ENCODE results near the gene TESK1. TPM values are rescaled to one million over a fixed set of nuclear protein-coding genes. Genes with fewer than 3 reads are reported as not detected.
"Not testable (repeated sequence)": the region's sequence is repeated elsewhere in the genome, so short reads cannot be mapped to it uniquely, and the experiment has no call there.

Gene TESK1
- total RNA-seq, 1 donor from 2014 or later: 29.7 TPM

DNA sequence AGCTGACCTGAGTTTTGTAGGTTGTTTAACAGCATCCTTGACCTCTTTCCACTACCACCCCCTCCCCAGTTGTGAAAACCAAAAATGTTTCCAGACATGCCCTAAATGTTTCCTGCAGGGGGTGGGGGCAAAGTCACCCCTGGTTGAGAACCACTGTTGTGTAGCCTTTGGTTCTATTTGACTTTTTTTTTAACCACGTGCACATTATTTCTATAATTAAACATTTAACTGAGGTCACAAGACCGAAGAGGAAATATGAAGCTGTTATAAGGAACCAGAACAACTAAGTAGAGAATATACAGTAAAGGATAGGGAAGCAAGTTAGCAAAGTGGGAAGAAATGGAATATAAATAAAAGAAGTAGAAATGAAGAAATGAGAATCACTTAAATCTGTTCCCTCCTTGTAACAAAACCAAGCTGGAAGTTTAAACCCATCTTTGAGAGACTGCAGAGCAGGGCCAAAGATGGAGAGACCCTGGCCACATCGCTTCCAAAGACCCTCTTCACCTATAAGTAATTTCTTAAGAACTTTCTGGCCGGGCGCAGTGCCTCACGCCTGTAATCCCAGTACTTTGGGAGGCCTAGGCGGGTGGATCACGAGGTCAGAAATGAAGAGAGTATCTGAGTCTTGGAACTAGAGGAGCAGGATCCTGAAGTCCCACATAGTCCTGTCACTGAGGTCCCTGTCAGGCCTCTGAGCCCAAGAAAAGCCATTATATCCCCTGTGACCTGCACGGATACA, 31.2 kb downstream of the TESK1 start:
- no peak overlapping the region for H3K4me3 ChIP-seq
- H3K36me3 ChIP-seq: no peaks in the 10 kb centered on the region
- H3K27ac ChIP-seq: no peak overlapping the region
- no peaks in the 10 kb centered on the region for H3K27me3 ChIP-seq
- no peak for DNase-seq (ENCODE audit: extremely low spot score in 2 of 2)
- H3K9me3 ChIP-seq: no peaks in the 10 kb centered on the region
- H3K4me1 ChIP-seq: no peaks in the 10 kb centered on the region
- TF ChIP-seq POLR2A (IDR thresholded peaks at IDR 0.05) (no peak), POLR2AphosphoS5 (IDR thresholded peaks at IDR 0.05; ENCODE audit: insufficient read depth in 1 of 2, low read depth in 1 of 2) (no peak)
- TF ChIP-seq, protein P1, sequence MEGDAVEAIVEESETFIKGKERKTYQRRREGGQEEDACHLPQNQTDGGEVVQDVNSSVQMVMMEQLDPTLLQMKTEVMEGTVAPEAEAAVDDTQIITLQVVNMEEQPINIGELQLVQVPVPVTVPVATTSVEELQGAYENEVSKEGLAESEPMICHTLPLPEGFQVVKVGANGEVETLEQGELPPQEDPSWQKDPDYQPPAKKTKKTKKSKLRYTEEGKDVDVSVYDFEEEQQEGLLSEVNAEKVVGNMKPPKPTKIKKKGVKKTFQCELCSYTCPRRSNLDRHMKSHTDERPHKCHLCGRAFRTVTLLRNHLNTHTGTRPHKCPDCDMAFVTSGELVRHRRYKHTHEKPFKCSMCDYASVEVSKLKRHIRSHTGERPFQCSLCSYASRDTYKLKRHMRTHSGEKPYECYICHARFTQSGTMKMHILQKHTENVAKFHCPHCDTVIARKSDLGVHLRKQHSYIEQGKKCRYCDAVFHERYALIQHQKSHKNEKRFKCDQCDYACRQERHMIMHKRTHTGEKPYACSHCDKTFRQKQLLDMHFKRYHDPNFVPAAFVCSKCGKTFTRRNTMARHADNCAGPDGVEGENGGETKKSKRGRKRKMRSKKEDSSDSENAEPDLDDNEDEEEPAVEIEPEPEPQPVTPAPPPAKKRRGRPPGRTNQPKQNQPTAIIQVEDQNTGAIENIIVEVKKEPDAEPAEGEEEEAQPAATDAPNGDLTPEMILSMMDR (IDR thresholded peaks at IDR 0.05): no peak
- intact Hi-C loops (cut with DNase I): no loop called here

GRCh38 chr9:35636877-35637246, 31.8 kb downstream of the TESK1 start:
- H3K36me3 ChIP-seq; H3K4me1 ChIP-seq; H3K27me3 ChIP-seq; DNase-seq (ENCODE audit: extremely low spot score in 2 of 2); H3K4me3 ChIP-seq; intact Hi-C loops (cut with DNase I); H3K9me3 ChIP-seq; H3K27ac ChIP-seq: not testable (repeated sequence)

GRCh38 chr9:35637427-35637955, 32.4 kb downstream of the TESK1 start:
- DNase-seq (ENCODE audit: extremely low spot score in 2 of 2); H3K27ac ChIP-seq; H3K9me3 ChIP-seq; intact Hi-C loops (cut with DNase I); H3K4me1 ChIP-seq; H3K36me3 ChIP-seq; H3K4me3 ChIP-seq; H3K27me3 ChIP-seq: not testable (repeated sequence)

GRCh38 chr9:35638751-35639150, 33.7 kb downstream of the TESK1 start:
- intact Hi-C loops (cut with DNase I); H3K27ac ChIP-seq; H3K27me3 ChIP-seq; H3K4me3 ChIP-seq; H3K4me1 ChIP-seq; H3K9me3 ChIP-seq; H3K36me3 ChIP-seq: not testable (repeated sequence)
- peak in 1 of 2 donors; percentile 8 for DNase-seq (ENCODE audit: extremely low spot score in 2 of 2)

DNA sequence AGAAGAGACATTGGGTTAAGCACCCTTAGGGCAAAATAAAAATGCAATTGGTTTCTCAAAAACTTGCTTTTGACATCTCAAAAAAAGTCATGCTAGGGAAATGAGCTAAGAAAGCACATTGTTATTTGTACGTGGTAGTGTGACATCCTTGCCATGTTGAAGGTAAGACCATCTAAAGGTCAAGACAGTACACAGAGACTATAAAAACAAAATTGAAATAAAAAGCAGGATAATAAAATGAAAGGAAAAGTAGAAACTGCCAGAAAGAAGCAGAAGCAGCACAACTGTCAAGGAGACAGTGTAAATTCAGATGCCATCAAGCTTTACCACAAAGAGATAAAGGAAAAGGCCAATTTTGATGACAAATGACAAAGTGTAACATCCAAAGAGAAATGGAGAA, 34.2 kb downstream of the TESK1 start:
- H3K4me3 ChIP-seq; H3K36me3 ChIP-seq; H3K4me1 ChIP-seq; intact Hi-C loops (cut with DNase I); DNase-seq (ENCODE audit: extremely low spot score in 2 of 2); H3K27ac ChIP-seq; H3K9me3 ChIP-seq; H3K27me3 ChIP-seq: not testable (repeated sequence)

GRCh38 chr9:35639631-35640030, 34.6 kb downstream of the TESK1 start:
- Histone ChIP-seq H3K36me3 (no peaks in the 10 kb centered on the region), H3K4me3 (no peak overlapping the region), H3K27ac (no peak overlapping the region), H3K9me3 (no peaks in the 10 kb centered on the region), H3K27me3 (no peaks in the 10 kb centered on the region), H3K4me1 (no peaks in the 10 kb centered on the region)
- intact Hi-C loops (cut with DNase I): no loop called here
- no peak for DNase-seq (ENCODE audit: extremely low spot score in 2 of 2)
- no peak for TF ChIP-seq POLR2A (IDR thresholded peaks at IDR 0.05)
- no peak for TF ChIP-seq POLR2AphosphoS5 (IDR thresholded peaks at IDR 0.05; ENCODE audit: insufficient read depth in 1 of 2, low read depth in 1 of 2)
- TF ChIP-seq, protein P1 (IDR thresholded peaks at IDR 0.05): no peak

DNA sequence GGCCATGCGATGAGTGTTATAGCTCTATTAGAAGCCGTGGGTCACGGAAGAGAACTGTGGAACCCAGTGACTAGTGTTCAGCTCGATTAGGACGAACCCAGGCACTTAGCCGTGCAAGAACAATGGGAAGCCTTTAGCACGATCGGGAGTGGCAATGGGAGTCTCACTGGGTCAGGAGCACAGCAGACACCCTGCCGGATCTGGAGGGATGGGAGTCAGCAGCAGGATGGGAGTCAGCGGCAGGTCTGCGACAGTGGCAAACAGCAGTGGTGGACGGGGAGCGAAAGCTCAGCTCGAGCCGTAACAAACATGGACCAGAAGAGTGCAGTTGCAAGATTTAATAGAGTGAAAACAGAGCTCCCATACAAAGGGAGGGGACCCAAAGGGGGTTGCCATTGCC, 35.4 kb downstream of the TESK1 start:
- H3K9me3 ChIP-seq; H3K4me3 ChIP-seq; intact Hi-C loops (cut with DNase I); H3K27me3 ChIP-seq; H3K4me1 ChIP-seq; H3K27ac ChIP-seq; H3K36me3 ChIP-seq: not testable (repeated sequence)
- DNase-seq (ENCODE audit: extremely low spot score in 2 of 2): peak in 1 of 2 donors; percentile 77

GRCh38 chr9:35641478-35641877, 36.4 kb downstream of the TESK1 start:
- H3K4me3 ChIP-seq; H3K27me3 ChIP-seq; H3K9me3 ChIP-seq; DNase-seq (ENCODE audit: extremely low spot score in 2 of 2); H3K36me3 ChIP-seq; intact Hi-C loops (cut with DNase I); H3K27ac ChIP-seq: not testable (repeated sequence)
- H3K4me1 ChIP-seq: peaks cover 12% of the 10 kb centered on the region
